A204.1 (cell line): Measurements from ENCODE around the gene INTS2.
"Not testable (repeated sequence)": the region's sequence is repeated elsewhere in the genome, so short reads cannot be mapped to it uniquely, and the experiment has no call there.

ENCODE experiments used
- FAIRE-seq: peaks from 2 replicates; lab custom pipeline; 2012; peaks lifted over from hg19 to GRCh38; lab: Jason Lieb, UNC

The INTS2 gene

DNA sequence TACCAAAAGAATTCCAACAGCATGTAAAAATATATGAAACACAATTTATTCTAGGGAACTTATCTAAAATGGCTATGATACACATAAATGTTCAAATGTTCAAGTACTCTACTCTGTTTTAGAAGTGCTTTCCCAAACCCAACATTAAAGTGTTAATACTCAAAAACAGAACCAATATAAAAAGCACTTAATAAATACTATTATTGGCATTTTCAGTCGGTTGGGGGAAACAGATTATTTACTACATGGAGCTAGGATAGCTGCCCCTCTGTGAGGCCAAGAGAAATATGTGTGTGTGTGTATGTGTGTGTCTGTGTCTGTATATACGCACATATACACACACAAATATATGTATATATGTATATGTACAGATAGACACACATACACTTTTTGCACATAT lies 32.4 kb downstream of the INTS2 start:
- FAIRE-seq = no peak

DNA sequence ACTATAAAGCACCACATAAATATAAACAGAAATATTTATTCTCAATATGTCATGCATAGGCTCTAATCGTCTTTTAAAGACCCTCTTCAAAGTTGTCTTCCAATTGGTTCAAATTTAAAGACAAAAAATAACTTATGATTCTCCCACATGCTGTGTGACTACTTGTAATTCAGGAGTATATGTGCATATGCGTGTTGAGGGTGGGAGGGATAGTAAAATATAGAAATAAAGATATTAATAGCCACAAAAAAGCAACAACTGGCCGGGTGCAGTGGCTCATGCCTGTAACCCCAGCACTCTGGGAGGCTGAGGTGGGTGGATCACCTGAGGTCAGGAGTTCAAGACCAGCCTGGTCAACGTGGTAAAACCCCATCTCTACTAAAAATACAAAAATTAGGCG lies 33.5 kb downstream of the INTS2 start:
- not testable (repeated sequence) for FAIRE-seq

DNA sequence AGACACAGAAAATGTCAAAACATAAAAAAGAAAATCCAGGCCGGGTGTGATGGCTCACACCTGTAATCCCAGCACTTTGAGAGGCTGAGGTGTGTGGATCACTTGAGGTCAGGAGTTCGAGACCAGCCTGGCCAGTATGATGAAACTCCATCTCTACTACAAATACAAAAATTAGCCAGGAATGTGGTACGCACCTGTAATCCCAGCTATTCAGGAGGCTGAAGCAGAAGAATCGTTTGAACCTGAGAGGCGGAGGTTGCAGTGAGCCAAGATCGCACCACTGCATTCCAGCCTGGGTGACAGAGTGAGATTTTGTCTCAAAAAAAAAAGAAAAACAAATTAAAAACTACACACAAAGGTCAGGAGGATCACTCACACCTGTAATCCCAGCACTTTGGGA lies 40.0 kb downstream of the INTS2 start:
- not testable (repeated sequence) for FAIRE-seq

DNA sequence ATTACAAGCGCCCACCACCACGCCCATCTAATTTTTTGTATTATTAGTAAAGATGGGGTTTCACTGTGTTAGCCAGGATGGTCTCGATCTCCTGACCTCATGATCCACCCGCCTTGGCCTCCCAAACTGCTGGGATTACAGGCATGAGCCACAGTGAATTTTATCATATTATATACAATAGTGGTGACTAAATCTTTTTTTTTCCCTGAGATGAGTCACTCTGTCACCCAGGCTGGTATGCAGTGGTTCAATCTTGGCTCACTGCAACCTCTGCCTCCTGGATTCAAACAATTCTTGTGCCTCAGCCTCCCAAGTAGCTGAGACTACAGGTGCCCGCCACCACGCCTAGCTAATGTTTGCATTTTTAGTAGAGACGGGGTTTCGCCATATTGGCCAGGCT lies 41.9 kb downstream of the INTS2 start:
- FAIRE-seq = not testable (repeated sequence)

DNA sequence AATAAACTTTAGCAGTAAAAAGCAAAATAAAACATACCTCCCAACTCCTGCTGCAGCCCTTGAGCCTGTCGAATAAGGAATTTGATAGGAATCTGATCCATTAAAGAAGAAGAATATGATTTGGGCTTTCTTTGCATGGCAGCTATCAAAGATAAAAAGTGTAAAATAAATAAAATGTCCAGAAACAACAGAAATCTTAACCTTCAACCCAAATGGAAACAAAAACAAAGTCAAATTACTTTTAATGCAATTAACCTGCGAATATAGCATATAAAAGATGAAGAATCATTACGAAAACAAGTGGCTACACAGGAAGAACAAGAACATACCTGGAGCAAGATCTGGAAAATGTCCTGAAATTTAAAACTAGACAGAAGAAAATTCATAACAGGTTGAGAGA lies 42.9 kb downstream of the INTS2 start:
- FAIRE-seq = no peak

DNA sequence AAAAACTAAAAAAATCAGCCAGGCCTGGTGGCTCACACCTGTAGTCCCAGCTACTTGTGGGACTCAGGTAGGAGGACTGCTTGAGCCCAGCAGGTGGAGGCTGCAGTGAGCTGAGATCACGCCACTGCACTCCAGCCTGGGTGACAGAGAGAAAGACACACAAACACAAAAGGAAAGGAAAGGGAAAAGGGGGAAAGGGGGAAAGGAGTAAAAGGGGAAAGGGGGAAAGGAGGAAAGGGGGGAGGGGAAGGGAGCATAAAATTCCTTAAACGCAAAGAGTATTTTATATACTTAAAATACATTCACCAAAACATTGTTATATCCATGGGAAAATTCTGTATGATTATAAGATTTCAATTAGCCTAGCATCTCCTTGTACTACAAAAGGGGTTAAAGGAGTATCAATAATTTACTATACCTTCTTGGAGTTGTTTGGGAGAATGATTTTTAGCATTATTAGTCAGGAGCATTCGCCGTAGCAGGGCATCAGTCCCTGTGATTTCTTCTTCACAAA lies 47.1 kb downstream of the INTS2 start:
- no peak for FAIRE-seq

DNA sequence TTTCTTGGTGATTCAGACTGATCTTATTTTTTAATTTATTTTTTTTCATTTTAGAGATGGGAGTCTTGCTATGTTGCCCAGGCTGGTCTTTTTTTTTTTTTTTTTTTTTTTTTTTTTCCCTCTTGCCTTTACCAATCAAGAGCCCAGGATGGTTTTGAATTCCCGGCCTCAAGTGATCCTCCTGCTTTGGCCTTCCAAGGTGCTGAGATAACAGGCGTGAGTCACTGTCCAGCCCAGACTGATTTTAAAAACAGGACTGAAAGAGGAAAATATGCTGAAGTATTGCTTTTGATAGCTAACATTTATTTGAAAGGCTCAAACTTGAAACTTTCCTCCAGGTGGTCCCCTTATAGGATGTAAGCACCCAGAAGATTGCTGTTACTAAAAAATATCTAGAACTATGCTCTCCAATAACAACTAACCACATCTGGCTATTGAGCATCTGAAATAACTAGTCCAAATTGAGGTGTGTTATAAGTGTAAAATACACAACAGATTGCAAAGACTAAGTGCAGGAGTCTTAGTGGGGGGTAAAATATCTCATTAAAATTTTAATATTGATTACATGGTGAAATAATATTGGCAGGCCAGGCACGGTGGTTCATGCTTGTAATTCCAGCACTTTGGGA lies 48.7 kb downstream of the INTS2 start:
- FAIRE-seq = no peak

DNA sequence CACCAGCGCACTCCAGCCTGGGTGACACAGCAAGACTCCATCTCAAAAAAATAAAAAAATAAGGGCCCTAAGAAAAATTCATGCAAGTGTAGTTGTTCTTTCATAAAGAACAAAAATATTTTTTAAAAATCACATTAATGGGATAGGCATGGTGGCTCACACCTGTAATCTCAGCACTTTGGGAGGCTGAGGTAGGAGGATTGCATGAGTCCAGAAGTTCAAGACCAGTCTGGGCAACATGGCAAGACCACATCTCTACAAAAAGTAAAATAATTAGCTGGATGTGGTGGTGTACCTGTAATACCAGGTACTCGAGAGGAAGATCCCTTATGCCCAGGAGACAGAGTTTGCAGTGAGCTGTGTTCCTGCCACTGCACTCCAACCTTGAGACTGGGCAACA lies 49.3 kb downstream of the INTS2 start:
- FAIRE-seq = no peak

DNA sequence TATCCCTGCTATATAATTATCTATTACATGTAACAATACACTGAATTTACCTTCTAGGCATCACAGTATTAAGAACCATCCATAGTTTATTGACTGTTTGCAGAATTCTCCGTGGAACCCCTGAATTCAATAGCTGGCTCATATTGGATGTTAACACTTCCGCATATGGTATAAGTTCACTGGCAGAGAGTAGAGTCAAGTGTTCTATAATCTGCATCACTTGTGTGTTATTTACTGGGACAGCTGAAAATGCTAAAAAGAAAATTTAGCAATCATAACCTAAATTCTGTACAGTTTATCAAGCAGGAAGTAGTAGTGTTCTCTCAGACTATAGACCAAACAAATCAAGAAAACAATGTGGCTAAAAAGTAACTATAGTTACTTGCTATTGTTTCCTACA lies 49.9 kb downstream of the INTS2 start:
- no peak for FAIRE-seq

DNA sequence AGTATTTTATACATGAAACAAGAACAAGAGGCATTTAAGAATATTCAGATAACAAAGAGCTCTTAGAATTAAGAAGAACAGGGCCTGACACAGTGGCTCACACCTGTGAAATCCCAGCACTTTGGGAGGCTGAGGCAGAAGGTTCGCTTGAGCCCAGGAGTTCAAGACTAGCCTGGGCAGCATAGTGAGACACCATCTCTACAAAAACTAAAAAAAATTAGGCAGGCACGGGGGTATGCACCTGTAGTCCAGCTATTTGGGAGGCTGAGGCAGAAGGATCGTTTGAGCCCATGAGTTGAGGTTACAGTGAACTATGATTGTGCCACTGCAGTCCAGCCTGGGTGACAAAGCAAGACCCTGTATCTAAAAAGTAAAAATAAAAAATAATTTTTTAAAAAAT lies 52.0 kb downstream of the INTS2 start:
- no peak for FAIRE-seq

DNA sequence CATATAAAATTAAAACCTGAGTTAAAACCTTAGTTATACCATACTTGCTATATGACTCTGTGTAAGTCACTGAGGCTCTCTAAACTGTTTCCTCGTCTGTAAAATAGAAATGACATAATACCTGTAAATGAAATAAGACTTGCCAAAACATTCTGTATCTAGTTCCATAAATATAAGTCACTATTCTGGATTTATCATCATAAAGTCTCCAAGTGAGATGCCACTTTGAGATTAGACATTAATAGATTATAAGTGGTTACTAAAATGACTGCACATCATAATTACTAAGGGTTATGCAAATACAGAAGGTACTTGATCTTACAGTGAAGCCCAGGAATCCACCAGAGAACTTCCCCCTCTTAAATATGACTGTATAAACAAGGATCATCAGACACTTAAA lies 52.5 kb downstream of the INTS2 start:
- FAIRE-seq = no peak

DNA sequence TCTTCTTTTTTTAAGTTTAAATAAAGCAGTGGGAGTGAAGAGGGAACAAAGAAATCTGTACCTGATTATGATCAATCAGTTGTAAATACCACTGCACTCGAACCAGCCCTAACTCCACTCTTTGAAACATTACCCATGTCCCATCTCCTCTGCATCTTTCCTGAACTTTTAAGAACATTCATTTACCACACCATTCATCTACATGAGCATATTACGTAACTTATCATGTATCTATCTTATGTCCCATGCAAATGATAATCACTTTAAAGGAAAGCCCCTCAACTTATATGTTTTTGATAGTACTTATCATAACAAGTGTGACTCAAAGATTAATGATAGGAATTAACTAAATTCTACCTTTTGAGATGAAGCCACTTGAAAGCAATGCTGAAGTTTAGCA lies 53.7 kb downstream of the INTS2 start:
- FAIRE-seq = no peak

DNA sequence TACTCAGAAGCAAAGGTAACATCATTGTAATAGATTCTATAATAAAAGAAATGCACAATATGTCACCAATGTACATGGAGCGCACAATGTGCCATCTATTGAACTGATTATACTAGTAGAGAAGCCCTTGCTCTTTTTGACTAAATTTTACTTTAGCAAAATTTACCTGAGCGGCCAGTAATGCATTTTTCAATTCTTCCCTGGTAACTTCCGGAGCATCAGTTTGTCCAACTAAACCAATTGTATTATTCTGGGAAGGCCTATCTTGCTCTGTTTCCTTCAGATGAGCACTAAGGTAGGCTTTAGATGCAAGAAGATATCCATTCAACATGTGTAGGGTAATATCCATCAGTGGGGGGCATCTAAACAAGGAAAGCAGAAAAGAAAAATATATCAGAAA lies 55.7 kb downstream of the INTS2 start:
- no peak for FAIRE-seq

DNA sequence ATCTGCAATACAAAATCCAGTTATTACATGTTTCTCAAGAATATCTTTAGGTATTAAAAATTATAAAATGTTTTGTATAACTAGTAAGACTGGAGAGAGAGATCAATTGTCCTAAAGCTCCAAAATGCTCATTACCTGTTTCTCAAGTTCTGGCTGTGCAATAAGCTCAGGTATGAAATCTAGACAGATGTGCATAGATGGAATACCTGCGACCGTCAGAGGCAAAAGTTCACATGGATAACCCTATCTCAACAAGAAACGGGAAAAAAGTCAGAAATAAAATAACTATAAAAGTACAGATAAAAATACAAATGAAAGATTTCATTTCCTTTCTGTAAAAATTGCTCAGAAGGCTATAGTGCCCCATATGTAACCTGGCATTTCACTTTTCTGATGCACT lies 58.6 kb downstream of the INTS2 start:
- no peak for FAIRE-seq

DNA sequence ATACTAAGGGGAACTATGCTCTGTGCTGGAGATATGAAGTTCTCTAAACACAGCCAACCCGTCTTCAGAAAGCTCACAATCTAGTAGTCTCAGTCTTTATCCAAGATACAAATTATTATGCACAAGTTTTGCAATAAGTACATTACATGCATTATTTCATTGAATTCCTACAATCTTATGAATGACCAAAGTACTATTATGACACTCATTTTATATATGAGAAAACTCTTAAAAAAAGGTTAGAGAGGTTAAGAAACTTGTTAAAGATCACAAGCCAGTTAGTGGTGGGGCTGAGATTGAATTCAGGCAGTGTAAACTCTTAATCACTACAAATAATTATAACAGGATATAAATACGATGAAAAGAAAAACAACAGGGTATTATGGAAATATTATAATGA lies 59.7 kb downstream of the INTS2 start:
- no peak for FAIRE-seq

DNA sequence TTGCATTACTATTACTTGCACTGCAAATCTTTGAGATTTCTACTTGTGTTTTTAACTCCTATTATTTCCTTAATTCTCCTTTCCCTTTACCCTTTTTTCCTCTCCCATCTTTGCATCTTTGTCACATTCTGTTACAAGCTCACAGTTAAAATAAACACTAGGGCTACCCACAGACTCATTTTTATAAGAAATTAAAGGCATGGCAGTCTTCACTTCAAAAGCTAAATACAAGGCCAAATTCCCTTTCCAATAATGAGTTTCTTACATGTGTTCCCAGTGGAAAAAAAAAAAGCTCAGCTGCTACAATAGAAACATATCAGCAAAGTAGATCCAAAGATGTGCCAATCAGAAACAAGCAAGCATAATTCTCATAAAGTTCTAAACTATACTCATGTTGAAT lies 60.7 kb downstream of the INTS2 start:
- FAIRE-seq = no peak

DNA sequence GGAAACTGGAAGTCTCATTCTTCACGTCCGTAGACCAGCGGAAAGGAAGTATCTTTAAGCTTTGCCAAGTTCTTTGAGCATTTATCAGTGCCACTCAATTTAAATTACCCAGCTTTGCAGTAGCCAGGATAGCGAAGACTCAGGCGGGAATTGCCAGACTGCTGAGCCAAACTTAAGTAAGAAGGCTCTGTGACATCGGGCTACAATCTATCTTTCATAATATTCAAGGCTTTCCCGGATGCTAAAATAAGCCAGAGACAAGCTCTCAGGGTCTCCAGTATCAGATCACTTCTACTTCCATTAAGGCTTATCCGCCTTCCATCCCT lies 64.0 kb downstream of the INTS2 start:
- no peak for FAIRE-seq

DNA sequence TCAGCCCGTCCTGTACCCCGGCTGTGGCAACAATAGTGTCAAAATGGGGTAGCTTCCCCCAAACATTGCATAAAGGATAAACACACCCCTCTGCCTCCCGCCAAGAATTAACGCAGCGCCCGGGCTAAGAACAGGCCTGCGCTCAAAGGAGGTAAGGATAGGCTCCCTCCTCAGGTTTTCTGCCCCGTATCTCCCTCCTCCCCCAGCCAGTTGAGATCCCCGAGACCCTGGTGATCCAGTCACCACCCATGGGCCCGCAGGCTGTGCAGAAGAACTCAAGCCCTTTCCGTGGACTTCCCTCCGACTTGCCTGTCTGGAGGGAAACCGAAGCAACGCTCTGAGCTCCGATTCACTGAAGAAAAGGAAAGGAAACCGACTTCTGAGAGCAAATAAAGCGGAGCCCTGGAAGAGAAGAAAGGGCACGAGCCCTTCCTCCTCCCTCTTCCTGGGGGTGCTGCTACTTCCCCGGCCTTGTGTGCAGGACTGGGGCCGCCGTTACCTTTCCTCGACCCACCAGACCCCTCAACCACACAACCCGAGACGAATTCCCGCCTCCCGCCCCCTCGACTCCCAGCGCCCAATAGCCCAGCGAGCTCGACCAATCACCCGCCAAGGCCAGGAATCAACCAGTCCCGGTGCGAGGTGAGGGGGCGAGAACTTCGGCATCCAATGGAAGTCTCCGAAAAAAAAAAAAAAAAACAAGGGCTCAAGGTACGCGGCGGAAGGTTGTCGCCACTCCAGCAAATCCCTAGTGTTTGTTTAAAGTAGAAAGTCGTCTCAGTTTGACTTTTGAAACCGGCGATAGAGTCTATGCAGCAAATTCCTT lies 64.6 kb downstream of the INTS2 start, which contains the start of gene BRIP1:
Gene BRIP1 (minus strand): TSS at position 554 of the 826 bp plus-strand sequence. CDS start 1,989 bp downstream, outside the sequence.
- FAIRE-seq = peak; percentile 95

DNA sequence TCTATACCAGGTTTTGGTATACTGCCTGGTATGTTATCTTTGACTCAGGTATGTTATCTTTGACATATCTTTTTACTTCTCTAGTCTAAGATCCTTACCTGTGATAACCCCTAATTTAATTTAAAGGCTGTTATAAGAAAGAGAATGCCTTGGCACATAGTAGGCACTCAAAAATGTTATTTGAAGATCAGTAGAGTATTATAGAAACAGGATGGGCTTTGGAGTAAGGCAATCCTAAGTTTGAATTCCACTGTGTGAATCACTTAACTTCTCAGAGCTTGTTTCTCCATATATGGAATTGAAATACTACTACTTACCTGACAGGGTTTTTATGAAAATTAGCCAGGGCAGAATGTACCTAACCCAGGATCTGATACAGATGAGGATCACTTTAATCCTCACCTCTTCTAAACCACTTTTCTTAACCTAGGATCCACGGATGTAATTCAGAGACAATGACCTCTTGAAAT lies 65.6 kb downstream of the INTS2 start:
- FAIRE-seq = no peak

DNA sequence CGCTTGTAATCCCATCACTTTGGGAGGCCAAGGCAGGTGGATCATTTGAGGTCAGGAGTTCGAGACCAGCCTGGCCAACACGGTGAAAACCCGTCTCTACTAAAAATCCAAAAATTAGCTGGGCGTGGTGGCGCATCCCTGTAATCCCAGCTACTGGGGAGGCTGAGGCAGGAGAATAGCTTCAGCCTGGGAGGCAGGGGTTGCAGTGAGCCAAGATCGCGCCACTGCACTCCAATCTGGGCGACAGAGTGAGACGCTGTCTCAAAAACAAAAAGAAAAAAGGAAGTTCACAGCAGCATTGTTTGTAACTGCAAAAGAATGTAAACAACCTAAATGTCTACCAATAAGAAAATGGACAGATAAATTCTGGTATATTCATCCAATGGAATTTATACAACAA lies 67.4 kb downstream of the INTS2 start:
- not testable (repeated sequence) for FAIRE-seq

DNA sequence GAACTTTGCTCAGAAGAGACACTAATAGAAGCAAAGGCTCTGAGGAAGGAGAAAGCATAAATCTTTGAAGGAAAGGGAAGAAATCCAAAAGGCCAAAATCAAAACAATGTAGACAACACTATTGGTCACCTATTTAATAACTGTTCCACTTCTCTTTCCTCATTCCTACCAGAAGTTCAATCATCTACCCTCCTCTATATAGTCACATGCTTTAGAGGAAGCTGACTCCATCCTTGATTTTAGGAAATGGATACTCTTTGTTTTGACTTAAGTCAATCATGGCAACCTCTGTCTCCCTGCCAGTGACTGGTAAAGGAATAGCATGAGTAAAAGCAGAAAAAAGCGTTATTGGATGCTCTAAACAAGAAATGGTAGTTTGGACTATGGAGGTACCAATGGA lies 71.7 kb downstream of the INTS2 start:
- FAIRE-seq = no peak

DNA sequence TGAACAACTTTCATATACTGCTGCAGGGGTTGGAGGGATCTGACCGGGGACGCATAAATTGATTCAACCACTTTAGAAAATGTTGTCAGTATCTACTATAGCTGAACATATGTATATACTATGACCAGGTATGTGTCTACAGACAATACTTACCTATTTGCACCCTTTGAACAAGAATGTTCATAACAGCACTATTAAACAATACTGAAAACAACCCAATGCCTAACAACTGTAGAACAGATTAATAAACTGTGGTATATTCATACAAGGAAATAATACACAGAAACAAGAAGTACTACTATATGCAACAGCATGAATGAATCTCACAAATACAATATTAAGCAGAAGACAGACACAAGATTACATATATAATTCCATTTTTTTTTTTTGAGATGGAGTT lies 74.9 kb downstream of the INTS2 start:
- FAIRE-seq = no peak

DNA sequence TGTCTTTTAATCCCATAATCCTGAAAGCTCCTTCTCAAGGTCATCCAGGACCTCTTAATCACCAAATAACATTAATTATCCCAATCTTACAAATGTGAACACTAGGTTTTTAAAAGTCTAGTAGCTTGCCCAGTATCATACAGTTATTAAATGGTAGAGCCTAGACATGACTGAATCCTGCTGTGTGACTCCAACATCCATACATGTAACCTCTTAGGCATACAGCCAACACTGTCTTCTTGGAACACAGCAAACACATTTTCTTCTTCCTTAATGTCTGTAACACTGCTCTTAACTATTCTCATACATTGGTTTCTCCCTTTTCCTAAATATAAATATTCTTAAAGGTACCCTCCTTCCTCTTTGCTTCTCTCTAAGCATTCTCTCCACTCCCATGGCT lies 78.1 kb downstream of the INTS2 start:
- FAIRE-seq = no peak

DNA sequence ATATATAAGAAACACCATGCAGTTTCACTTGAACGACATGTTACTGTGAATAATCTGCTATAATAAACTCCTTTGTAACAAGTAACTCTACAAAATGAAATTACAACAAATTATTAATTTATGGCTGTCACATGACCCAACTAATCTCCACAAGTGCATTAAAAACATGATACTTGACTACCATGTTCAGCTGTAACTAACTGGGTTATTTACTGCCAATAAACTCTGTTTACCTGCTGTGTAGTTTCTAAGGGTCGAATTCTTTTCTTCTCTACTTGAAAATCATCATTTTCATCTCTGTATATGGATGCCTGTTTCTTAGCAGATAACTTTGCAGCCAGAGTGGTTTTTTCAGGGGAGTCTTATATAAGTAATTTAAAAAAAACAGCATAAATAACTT lies 78.9 kb downstream of the INTS2 start:
- FAIRE-seq = no peak
